VCaP (cell line): ENCODE measurements around the gene PRPSAP2.
A peak's percentile ranks its signal among the peaks of the same experiment; 100 is the strongest.
"Not testable (repeated sequence)": the region's sequence is repeated elsewhere in the genome, so short reads cannot be mapped to it uniquely, and the experiment has no call there.

Experiments used
- H3K27ac ChIP-seq: fragments of 450-650 bp; 2 replicates; pipeline ENCODE4 v1.5.1; 2017
- TF ChIP-seq, protein P1 (sequence below): fragments of 450-650 bp; conservative IDR thresholded peaks from 2 replicates; pipeline ENCODE4 v1.5.1; 2017; ENCODE audit warnings: mild to moderate bottlenecking, moderate library complexity

The PRPSAP2 gene

DNA sequence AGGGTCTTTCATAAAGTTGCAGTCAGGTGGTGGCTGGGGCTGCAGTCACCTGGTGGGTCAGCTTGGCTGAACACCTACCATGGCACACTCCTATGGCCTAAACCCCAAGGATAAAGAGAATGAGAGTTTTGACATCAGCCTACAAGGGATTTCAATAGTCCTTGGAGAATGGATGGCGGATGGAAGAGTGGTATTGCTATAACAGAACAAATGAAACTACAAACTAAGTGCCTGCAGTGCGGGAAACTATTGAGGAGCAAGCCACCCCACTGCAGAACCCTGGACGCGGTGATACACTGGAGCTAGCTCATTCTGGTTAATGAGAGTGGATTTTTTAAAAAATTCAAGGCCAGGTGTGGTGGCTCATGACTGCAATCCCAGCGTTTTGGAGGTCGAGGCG, 3.0 kb upstream of the PRPSAP2 start:
- peak overlapping the region; percentile 69 for H3K27ac ChIP-seq
- TF ChIP-seq, protein P1, sequence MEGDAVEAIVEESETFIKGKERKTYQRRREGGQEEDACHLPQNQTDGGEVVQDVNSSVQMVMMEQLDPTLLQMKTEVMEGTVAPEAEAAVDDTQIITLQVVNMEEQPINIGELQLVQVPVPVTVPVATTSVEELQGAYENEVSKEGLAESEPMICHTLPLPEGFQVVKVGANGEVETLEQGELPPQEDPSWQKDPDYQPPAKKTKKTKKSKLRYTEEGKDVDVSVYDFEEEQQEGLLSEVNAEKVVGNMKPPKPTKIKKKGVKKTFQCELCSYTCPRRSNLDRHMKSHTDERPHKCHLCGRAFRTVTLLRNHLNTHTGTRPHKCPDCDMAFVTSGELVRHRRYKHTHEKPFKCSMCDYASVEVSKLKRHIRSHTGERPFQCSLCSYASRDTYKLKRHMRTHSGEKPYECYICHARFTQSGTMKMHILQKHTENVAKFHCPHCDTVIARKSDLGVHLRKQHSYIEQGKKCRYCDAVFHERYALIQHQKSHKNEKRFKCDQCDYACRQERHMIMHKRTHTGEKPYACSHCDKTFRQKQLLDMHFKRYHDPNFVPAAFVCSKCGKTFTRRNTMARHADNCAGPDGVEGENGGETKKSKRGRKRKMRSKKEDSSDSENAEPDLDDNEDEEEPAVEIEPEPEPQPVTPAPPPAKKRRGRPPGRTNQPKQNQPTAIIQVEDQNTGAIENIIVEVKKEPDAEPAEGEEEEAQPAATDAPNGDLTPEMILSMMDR = no peak

DNA sequence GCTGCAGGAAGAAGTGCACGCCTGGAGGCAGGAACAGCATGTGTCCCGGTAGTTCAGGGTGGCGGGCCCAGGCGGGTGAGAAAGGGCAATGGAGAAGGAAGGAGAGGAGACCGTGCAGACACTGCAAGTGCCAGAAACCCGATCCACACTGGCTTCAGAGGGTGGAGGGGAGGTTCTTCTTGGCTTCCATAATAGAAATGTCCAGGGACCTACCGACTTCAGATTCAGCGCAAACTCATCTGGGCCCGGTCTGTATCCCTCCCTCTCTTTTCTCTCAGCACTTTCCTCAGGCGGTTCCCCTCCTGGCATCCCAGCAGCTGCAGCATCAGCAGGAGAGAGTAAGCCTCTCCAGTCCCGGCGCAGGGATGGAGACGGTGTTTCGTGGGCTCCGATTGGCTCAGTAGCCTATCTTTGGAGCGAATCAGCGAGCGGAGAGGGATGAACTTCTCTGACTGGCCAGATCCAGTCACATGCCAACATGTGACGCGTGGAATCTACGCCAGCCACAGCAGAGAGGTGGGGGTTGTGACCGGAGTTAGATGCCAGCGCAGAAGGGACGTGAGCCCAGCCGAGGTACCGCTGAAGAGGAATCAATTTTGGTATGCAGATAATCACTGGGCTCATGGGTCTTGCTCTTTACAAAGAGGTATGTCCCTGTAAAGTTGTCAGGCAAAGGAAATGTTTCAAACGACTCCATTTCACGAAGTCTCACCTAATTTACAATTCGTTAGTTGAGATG, 1.9 kb upstream of the PRPSAP2 start:
- TF ChIP-seq, protein P1 = no peak
- peak overlapping the region; percentile 69 for H3K27ac ChIP-seq

DNA sequence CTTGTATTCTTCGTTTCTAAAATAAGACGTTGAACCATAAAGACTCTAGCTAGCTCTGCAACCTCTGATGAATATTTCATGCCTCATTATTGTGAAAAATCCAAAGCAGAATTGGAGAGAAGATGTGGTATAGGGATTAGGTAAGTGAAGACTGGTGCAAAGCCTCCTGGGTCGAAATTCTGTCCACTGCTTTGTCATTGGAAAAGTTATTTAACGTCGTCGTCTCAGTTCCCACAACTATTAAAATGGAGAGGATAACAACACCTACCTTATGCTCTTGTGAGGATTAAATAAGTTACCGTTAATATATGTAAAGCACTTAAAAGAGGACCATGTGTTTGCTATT, 1.4 kb upstream of the PRPSAP2 start:
- H3K27ac ChIP-seq = peak overlapping the region; percentile 69
- TF ChIP-seq, protein P1 = no peak

DNA sequence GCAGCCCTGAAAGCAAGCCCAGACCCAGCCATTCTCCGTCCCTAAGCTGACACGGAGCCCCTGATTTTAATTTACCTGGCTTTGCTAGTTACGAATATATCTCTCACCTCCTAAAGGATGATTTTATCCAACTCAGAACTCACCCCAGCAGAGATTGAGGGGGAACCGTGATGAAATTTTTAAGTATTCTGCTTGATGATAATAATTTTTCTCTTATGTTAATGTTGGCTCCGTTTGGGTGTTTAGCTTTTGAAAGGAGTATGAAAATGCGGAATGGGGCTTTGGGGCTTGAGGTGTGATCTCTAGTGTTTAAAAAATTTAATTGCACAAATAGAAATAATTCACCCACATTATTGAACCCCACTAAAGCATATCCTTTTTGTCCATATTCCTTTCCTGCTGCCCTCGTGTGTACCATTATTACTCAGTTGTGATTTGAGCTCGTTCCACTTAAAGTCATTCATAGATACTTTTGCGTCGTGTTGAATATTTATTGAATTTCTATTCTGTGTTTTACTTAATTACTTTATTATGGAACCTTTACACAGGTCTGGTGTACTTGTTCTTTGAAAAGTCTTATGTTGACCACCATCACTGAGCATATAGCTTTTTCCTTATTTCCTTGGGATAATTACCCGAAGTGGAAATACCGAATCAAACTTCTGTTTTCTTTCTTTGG, 775 bp downstream of the PRPSAP2 start:
- peak overlapping the region; percentile 87 for H3K27ac ChIP-seq
- TF ChIP-seq, protein P1 = no peak

DNA sequence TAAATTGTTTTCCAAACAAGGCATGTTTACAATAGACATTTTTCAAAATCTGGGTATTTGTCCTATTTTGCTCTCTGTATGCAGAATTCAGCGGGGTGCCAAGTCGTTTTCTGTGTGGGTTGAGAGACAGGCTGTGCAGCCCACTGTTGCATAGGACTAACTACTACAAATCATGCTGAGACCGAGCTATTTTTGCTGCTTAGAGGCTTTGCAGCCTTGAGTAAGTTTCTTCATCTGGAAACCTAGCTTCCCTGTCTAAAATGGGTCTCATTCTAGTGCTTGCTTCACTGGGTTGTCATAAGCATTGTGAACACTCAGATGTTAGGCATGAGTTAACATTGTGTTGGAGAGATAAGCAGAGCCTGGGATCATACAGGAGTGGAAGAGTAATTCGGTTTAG, 1.3 kb downstream of the PRPSAP2 start:
- TF ChIP-seq, protein P1 = no peak
- peak overlapping the region; percentile 87; the same call in 1 of the 2 replicates for H3K27ac ChIP-seq

DNA sequence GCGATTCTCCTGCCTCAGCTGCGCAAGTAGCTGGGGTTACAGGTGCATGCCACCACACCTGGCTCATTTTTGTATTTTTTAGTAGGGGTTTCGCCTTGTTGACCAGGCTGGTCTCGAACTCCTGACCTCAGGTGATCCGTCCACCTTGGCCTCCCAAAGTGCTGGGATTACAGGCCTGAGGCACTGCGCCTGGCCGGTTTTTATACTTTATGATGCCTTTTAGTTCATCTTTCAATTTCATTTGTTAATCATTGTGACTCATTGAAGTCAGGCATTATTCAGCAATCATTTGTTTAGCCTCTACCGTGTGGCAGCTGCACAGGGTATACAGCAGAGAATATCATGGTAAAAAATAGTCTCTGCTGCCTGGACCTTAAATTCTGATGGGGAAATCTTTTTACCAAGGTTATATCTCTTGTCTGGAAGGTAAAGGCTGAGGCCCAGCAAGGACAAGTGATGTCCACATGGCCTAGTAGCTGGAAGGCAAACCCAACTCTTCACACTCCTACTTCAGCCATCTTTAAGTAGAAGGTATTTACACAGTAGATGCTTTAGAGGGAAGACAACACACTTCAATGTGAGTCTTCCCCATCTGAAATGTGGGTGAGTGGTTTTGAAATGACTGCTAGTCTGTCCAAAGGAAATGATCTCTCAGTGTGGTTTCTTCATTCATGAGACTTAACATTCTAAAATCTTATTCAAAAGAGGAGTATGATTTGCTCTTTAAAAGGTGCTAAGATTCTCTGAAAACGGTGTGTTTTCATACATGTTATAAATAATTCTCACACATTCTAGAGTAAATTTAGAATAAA, 2.4 kb downstream of the PRPSAP2 start:
- TF ChIP-seq, protein P1 = no peak
- no peak overlapping the region for H3K27ac ChIP-seq

DNA sequence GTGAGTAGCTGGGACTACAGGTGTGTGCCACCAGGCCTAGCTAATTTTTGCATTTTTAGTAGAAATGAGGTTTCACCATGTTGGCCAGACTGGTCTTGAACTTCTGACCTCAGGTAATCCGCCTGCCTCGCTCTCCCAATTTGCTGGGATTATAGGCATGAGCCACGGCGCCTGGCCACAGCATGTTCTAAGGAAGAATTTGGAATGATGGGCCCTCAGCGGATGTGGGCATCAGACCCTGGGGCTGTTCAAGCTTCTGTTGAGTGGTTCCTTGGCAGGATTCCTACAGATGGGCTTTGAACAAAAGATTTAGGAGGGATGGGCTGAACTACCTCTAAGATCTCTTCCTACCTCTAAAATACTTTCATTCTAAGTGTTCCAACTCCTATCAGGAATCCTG, 4.1 kb downstream of the PRPSAP2 start:
- no peak overlapping the region for H3K27ac ChIP-seq
- TF ChIP-seq, protein P1 = no peak

DNA sequence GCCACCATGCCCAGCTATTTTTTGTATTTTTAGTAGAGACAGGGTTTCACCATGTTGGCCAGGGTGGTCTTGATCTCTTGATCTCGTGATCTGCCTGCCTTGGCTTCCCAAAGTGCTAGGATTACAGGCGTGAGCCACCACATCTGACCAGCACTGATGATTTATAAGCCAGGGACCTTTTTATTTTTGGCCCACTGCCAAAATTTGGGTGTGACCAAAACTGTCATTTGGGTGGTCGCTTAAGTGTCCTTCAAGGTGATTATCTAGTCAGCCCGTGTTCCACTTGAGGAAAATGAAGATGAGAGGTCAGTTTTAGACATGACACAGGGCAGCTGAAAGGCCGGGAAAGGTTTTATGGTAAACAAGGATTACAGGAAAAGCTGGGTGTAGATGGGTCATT, 7.1 kb downstream of the PRPSAP2 start:
- H3K27ac ChIP-seq = not testable (repeated sequence)
